Fibroblast of the aortic adventitia (primary cell): ENCODE measurements around the gene GNAO1. TPM values are rescaled to one million over a fixed set of nuclear protein-coding genes. Genes with fewer than 3 reads are reported as not detected.

ENCODE experiments used
- DNase-seq: peaks from one replicate; pipeline ENCODE4 v3.0.0-alpha.2; 2010; ENCODE audit warnings: low read depth
- H3K4me3 ChIP-seq: 2 replicates; pipeline ENCODE4 v1.5.1; 2011; ENCODE audit warnings: low read depth, mild to moderate bottlenecking, control low read depth, low read length, moderate library complexity
- CTCF ChIP-seq: IDR thresholded peaks from 2 replicates; pipeline ENCODE4 v1.5.1; 2011; ENCODE audit warnings: mild to moderate bottlenecking, low read length, control low read depth, inconsistent platforms; ENCODE audit not compliant: insufficient read depth
- total RNA-seq: library from RNA; depleted of rRNA; stranded (reverse); fragments of >200 nt; gene quantifications from 2 replicates; pipeline ENCODE4 v1.2.3, GENCODE V29; 2012; ENCODE audit warnings: low replicate concordance

GNAO1 gene
- total RNA-seq, 1 donor: 0.09 TPM

- no peak for DNase-seq
- no peak for TF ChIP-seq CTCF
- no peak overlapping the region for H3K4me3 ChIP-seq
Measured at GRCh38 chr16:56164636-56165035, 26.7 kb upstream of the GNAO1 start.

- DNase-seq: no peak
- H3K4me3 ChIP-seq: no peak overlapping the region
- TF ChIP-seq CTCF: no peak
Measured at GRCh38 chr16:56174411-56174810, 16.9 kb upstream of the GNAO1 start.

DNA sequence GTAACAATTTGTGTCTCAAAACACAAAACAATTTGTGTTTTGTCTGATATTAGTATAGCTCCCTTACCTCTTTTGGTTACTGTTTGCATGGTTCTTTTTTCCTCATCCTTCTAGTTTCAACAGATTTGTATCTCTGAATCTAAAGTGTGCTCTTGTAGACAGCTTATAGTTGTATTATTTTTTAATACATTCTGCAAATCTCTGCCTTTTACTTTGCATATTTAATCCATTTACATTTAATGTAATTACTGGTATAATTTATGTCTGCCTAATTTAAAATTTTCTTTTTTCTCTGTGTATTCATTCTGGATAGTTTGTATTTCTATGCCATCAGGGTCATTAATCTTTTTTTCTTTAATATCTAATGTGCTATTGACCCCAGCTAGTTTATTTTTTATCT lies 9.9 kb upstream of the GNAO1 start:
- no peak for TF ChIP-seq CTCF
- H3K4me3 ChIP-seq: no peak overlapping the region
- DNase-seq: no peak

GRCh38 chr16:56183266-56183665 lies 8.0 kb upstream of the GNAO1 start:
- DNase-seq: no peak
- TF ChIP-seq CTCF: no peak
- no peak overlapping the region for H3K4me3 ChIP-seq

- DNase-seq: no peak
Measured at GRCh38 chr16:56190048-56190676, 1.1 kb upstream of the GNAO1 start.

GRCh38 chr16:56190677-56191155 lies 573 bp upstream of the GNAO1 start:
- H3K4me3 ChIP-seq: peak overlapping the region; percentile 58
- peak; percentile 3 for DNase-seq
- TF ChIP-seq CTCF: no peak

More at GRCh38 chr16:56190048-56190676, 1.1 kb upstream of the GNAO1 start:
- TF ChIP-seq CTCF: no peak
- peak overlapping the region; percentile 58 for H3K4me3 ChIP-seq
